ENCODE measurements around the gene EXD3. TPM values are rescaled to one million over a fixed set of nuclear protein-coding genes. Genes with fewer than 3 reads are reported as not detected.
"Not testable (repeated sequence)": the region's sequence is repeated elsewhere in the genome, so short reads cannot be mapped to it uniquely, and the experiment has no call there.

Gene EXD3
- total RNA-seq, 3 donors from 2014 or later, result 7.7 to 28.7 (median 20.6) TPM

DNA sequence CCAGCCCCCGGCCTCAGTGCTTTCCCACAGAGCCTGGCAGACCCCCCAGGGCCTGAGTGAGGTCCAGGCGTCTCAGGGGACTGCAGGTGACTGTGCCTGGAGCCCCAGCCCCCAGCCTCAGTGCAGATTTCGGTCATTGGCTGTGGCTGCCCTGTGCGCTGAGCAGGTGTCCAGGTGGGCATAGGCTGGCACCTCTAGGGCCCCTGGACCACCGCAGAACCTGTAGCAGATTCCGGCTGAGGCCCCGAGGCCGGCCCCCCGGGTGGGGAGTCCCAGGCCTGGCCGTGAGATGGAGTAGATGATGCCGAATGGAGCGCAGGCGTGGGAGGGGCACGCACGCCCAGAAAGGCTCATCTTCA lies 12.1 kb downstream of the EXD3 start:
- peak overlapping the region; percentile 92 for H3K27ac ChIP-seq
- no peaks in the 10 kb centered on the region for H3K36me3 ChIP-seq
- H3K9me3 ChIP-seq, result no peaks in the 10 kb centered on the region
- peak overlapping the region in 1 of 3 donors; percentile 54 for H3K4me3 ChIP-seq
- DNase-seq (ENCODE audit: low spot score in 2 of 2), result no peak
- peaks cover 12 to 19% of the 10 kb centered on the region in 2 donors for H3K4me1 ChIP-seq
- no peaks in the 10 kb centered on the region for H3K27me3 ChIP-seq
- intact Hi-C loops (cut with DNase I; ENCODE audit: low total_unique reads), result no loop called here
- TF ChIP-seq, protein P1, sequence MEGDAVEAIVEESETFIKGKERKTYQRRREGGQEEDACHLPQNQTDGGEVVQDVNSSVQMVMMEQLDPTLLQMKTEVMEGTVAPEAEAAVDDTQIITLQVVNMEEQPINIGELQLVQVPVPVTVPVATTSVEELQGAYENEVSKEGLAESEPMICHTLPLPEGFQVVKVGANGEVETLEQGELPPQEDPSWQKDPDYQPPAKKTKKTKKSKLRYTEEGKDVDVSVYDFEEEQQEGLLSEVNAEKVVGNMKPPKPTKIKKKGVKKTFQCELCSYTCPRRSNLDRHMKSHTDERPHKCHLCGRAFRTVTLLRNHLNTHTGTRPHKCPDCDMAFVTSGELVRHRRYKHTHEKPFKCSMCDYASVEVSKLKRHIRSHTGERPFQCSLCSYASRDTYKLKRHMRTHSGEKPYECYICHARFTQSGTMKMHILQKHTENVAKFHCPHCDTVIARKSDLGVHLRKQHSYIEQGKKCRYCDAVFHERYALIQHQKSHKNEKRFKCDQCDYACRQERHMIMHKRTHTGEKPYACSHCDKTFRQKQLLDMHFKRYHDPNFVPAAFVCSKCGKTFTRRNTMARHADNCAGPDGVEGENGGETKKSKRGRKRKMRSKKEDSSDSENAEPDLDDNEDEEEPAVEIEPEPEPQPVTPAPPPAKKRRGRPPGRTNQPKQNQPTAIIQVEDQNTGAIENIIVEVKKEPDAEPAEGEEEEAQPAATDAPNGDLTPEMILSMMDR (IDR thresholded peaks at IDR 0.05), result no peak
- TF ChIP-seq POLR2A (IDR thresholded peaks at IDR 0.05) (no peak), POLR2AphosphoS5 (IDR thresholded peaks at IDR 0.05) (no peak)

DNA sequence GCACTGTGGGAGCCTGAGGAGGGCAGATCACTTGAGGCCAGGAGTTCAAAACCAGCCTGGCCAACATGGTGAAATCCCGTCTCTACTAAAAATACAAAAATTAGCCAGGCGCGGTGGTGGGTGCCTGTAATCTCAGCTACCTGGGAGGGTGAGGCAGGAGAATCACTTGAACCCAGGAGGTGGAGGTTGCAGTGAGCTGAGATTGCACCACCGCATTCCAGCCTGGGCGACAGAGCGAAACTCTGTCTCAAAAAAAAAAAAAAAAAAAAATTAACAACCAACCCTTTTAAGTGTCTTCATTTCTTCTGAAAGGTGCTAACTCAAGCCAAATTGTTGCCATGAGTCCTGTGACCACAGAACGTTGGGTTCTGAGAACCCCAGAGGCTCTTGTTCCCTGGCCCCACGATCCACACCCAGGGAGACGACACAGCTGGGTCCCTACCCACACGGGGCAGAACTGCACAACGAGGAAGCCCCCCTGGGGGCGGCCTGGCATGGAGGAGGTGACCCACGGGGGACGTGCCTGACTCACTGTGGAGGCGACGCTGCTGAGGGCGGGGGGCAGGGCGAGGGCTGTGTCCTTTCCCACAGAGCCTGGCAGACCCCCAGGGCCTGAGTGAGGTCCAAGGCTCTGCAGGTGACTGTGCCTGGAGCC lies 12.6 kb downstream of the EXD3 start:
- intact Hi-C loops (cut with DNase I; ENCODE audit: low total_unique reads); H3K27me3 ChIP-seq; H3K36me3 ChIP-seq; H3K9me3 ChIP-seq; DNase-seq (ENCODE audit: low spot score in 2 of 2): not testable (repeated sequence)
- TF ChIP-seq POLR2AphosphoS5 (IDR thresholded peaks at IDR 0.05), result peak in 1 of 3 donors; percentile 10
- peak overlapping the region; percentile 92 for H3K27ac ChIP-seq
- H3K4me3 ChIP-seq, result peak overlapping the region in 1 of 3 donors; percentile 54
- peaks cover 12 to 19% of the 10 kb centered on the region in 2 donors for H3K4me1 ChIP-seq

GRCh38 chr9:137409515-137409914 lies 13.4 kb downstream of the EXD3 start:
- DNase-seq (ENCODE audit: low spot score in 2 of 2), result no peak
- peaks cover 12 to 19% of the 10 kb centered on the region in 2 donors for H3K4me1 ChIP-seq
- peak overlapping the region; percentile 72 to 92 for H3K27ac ChIP-seq
- intact Hi-C loops (cut with DNase I; ENCODE audit: low total_unique reads), result no loop called here
- no peaks in the 10 kb centered on the region for H3K27me3 ChIP-seq
- no peak for TF ChIP-seq POLR2A (IDR thresholded peaks at IDR 0.05)
- TF ChIP-seq POLR2AphosphoS5 (IDR thresholded peaks at IDR 0.05), result no peak
- TF ChIP-seq, protein P1 (IDR thresholded peaks at IDR 0.05), result no peak
- H3K36me3 ChIP-seq, result no peaks in the 10 kb centered on the region
- H3K4me3 ChIP-seq, result no peak overlapping the region
- H3K9me3 ChIP-seq, result no peaks in the 10 kb centered on the region

DNA sequence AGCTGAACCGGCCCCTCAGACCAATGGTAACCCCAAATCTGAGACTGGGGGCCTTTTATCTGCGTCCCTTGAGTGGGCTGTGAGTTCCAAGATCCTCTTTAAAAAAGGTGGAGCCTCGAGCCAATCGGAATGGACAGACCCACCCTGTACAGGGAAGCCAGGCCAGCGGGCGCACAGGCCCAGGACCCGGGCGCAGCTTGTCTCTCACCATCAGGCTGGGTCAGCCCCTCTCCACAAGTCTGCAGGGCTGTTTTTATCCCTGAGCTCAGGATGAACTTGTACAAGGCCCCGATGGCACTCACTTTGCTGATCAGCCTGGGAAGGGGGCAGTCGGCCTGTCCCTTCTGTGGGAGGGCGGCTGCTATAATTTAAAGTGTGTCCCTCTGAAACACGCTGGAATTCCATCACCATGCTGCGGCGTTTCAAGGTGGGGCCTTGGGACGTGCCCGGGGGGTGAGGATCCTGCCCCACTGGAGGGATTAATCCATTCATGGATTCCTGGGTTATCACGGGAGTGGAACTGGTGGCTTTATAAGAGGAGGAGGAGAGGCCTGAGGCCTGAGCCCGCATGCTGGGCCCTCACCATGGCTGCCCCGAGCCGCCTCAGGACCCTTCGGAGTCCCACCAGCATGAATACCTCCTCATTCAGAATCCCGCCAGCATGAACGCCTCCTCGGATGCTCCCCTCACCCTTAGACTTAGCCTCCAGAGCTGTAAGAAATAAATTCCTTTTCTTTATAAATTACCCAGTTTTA lies 14.1 kb downstream of the EXD3 start:
- peaks cover 12 to 19% of the 10 kb centered on the region in 2 donors for H3K4me1 ChIP-seq
- no peaks in the 10 kb centered on the region for H3K9me3 ChIP-seq
- no peaks in the 10 kb centered on the region for H3K36me3 ChIP-seq
- intact Hi-C loops (cut with DNase I; ENCODE audit: low total_unique reads), result no loop called here
- peak overlapping the region in 1 of 2 donors; percentile 92 for H3K27ac ChIP-seq
- no peak for TF ChIP-seq POLR2A (IDR thresholded peaks at IDR 0.05)
- no peak for TF ChIP-seq POLR2AphosphoS5 (IDR thresholded peaks at IDR 0.05)
- TF ChIP-seq, protein P1 (IDR thresholded peaks at IDR 0.05), result no peak
- no peak overlapping the region for H3K4me3 ChIP-seq
- DNase-seq (ENCODE audit: low spot score in 2 of 2), result no peak
- H3K27me3 ChIP-seq, result no peaks in the 10 kb centered on the region

DNA sequence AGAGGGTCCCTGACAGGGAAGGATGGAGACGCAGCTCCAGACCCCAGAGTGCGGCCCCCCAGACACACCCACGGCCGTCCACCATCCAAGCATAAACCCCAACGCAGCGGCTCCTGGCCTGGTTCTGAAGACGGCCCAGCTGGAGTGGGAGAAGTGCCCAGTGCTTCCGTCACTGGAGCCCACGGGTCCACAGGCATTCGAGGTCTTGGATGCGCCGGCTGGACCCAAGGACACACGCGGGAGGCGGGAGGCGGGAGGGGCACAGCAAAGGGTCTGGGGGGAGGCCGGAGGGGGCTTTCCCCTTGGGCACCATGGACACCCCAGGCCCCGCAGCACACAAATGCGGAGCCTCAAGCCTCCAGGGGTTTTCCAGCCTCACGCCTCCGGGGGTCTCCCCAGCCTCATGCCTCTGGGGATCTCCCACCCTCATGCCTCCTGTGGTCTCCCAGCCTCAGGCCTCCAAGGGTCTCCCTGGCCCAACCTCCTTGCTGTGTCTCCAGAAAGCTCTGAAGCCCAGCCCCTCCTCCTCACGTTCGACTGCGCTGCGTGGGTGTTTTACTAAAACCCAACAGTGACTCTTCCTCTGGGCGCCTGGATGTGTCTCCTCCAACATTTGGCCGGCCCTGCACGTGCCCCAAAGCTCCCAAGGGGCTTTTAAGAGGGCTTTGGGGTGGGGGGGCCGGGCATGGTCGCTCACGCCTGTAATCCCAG lies 15.2 kb downstream of the EXD3 start:
- no peak for DNase-seq (ENCODE audit: low spot score in 2 of 2)
- Histone ChIP-seq H3K27me3 (no peaks in the 10 kb centered on the region), H3K27ac (peak overlapping the region; percentile 28 to 42), H3K4me1 (peaks cover 12 to 19% of the 10 kb centered on the region in 2 donors), H3K36me3 (no peaks in the 10 kb centered on the region), H3K4me3 (peak overlapping the region; percentile 38 to 70 (median 47)), H3K9me3 (no peaks in the 10 kb centered on the region)
- TF ChIP-seq, protein P1 (IDR thresholded peaks at IDR 0.05), result no peak
- no peak for TF ChIP-seq POLR2A (IDR thresholded peaks at IDR 0.05)
- no peak for TF ChIP-seq POLR2AphosphoS5 (IDR thresholded peaks at IDR 0.05)
- intact Hi-C loops (cut with DNase I; ENCODE audit: low total_unique reads), result no loop called here

Data from breast epithelium (tissue), 4 donors.